ENCODE results near the gene ALDH1L1. TPM values are rescaled to one million over a fixed set of nuclear protein-coding genes. Genes with fewer than 3 reads are reported as not detected.
"Not testable (repeated sequence)": the region's sequence is repeated elsewhere in the genome, so short reads cannot be mapped to it uniquely, and the experiment has no call there.

The ALDH1L1 gene
- total RNA-seq, 2 donors from 2014 or later: 54.7 to 65.3 TPM

DNA sequence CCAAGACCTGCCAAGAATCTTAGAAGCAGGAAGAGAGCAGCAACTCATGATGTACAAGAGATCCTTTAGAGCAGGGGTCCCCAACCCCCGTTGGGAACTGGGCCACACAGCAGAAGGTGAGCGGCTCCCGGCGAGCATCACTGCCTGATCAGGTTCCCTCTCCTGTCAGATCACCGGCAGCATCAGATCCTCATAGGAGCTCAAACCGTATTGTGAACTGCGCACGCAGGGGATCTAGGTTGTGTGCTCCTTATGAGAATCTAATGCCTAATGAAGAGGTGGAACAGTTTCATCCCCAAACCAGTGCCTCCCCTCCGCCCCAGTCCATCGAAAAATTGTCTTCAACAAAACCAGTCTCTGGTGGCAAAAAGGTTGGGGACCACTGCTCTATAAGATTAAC is 110.2 kb downstream of the ALDH1L1 start:
- WGBS, 2 donors: 91 to 92% methylated on average over 9 to 10 of the region's 10 CpGs
- peaks cover 0 to 4% of the 10 kb centered on the region in 2 donors for H3K36me3 ChIP-seq (replicated peaks in 1 of 2; ENCODE audit: insufficient read depth in 1 of 2, low read depth in 2 of 2)
- DNase-seq: no peak
- no peak for ATAC-seq
- no peaks in the 10 kb centered on the region for H3K4me1 ChIP-seq
- no peak overlapping the region for H3K27ac ChIP-seq
- TF ChIP-seq POLR2A (IDR thresholded peaks at IDR 0.05) (no peak), CTCF (IDR thresholded peaks at IDR 0.05) (no peak)
- no peaks in the 10 kb centered on the region for H3K27me3 ChIP-seq
- no peaks in the 10 kb centered on the region for H3K9me3 ChIP-seq
- intact Hi-C loops (cut with DNase I): no loop called here
- H3K4me3 ChIP-seq: no peak overlapping the region

DNA sequence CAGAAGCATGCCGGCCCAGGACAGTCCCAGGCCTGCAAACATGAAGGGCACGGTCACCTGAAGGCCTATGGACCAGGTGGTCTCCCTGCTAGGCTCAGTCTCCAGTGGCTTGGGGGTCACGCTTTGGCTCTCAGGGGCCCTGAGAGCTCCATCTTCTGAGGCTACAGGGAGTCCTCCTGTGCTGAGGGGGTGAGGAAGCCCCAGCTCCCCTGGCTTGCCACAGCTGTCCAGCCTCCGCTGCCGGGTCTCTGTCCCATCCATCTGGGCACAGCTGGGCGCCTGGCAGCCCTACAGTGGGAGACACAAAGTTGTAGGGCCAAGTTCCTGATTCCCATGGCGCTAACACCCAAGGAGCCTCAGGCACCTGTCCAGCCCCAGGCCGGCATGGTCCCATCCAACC is 112.4 kb downstream of the ALDH1L1 start:
- H3K4me3 ChIP-seq: no peak overlapping the region
- ATAC-seq (no peak), DNase-seq (no peak)
- no peak overlapping the region for H3K27ac ChIP-seq
- WGBS, 2 donors: 95% methylated on average over 6 to 8 of the region's 8 CpGs
- H3K4me1 ChIP-seq: no peaks in the 10 kb centered on the region
- no peaks in the 10 kb centered on the region for H3K27me3 ChIP-seq
- no peak for TF ChIP-seq POLR2A (IDR thresholded peaks at IDR 0.05)
- no peak for TF ChIP-seq CTCF (IDR thresholded peaks at IDR 0.05)
- intact Hi-C loops (cut with DNase I): no loop called here
- H3K36me3 ChIP-seq (replicated peaks in 1 of 2; ENCODE audit: insufficient read depth in 1 of 2, low read depth in 2 of 2): peaks cover 0 to 4% of the 10 kb centered on the region in 2 donors
- no peaks in the 10 kb centered on the region for H3K9me3 ChIP-seq

- H3K27ac ChIP-seq; H3K27me3 ChIP-seq; H3K9me3 ChIP-seq; H3K4me1 ChIP-seq; H3K4me3 ChIP-seq; intact Hi-C loops (cut with DNase I); H3K36me3 ChIP-seq (replicated peaks in 1 of 2; ENCODE audit: insufficient read depth in 1 of 2, low read depth in 2 of 2); DNase-seq; ATAC-seq: not testable (repeated sequence)
- 77 to 89% methylated on average over 6 of the region's 6 CpGs for WGBS, 2 donors
Measured at GRCh38 chr3:126066676-126067075, 113.7 kb downstream of the ALDH1L1 start.

- H3K36me3 ChIP-seq (replicated peaks in 1 of 2; ENCODE audit: insufficient read depth in 1 of 2, low read depth in 2 of 2): peaks cover 0 to 4% of the 10 kb centered on the region in 2 donors
- no peak for DNase-seq
- intact Hi-C loops (cut with DNase I): no loop called here
- H3K9me3 ChIP-seq: no peaks in the 10 kb centered on the region
- H3K4me3 ChIP-seq: no peak overlapping the region
- no peak for ATAC-seq
- H3K27me3 ChIP-seq: no peaks in the 10 kb centered on the region
- no peak overlapping the region for H3K27ac ChIP-seq
- WGBS, 2 donors: 84 to 90% methylated on average over 3 of the region's 3 CpGs
- H3K4me1 ChIP-seq: no peaks in the 10 kb centered on the region
- TF ChIP-seq CTCF (IDR thresholded peaks at IDR 0.05): no peak
- no peak for TF ChIP-seq POLR2A (IDR thresholded peaks at IDR 0.05)
Measured at GRCh38 chr3:126065876-126066275, 114.5 kb downstream of the ALDH1L1 start.

GRCh38 chr3:126064627-126065258 is 115.6 kb downstream of the ALDH1L1 start:
- 73 to 76% methylated on average over 10 of the region's 10 CpGs for WGBS, 2 donors
- ATAC-seq (no peak), DNase-seq (no peak)
- no peak for TF ChIP-seq POLR2A (IDR thresholded peaks at IDR 0.05)
- no peak for TF ChIP-seq CTCF (IDR thresholded peaks at IDR 0.05)
- Histone ChIP-seq H3K9me3 (no peaks in the 10 kb centered on the region), H3K4me1 (no peaks in the 10 kb centered on the region), H3K27ac (no peak overlapping the region), H3K27me3 (no peaks in the 10 kb centered on the region), H3K4me3 (no peak overlapping the region), H3K36me3 (replicated peaks in 1 of 2; ENCODE audit: insufficient read depth in 1 of 2, low read depth in 2 of 2) (peaks cover 0 to 4% of the 10 kb centered on the region in 2 donors)
- intact Hi-C loops (cut with DNase I): no loop called here

Data from body of pancreas (tissue), 4 donors.